Measurements from ENCODE around the gene PHF23. TPM values are rescaled to one million over a fixed set of nuclear protein-coding genes. Genes with fewer than 3 reads are reported as not detected.
"Not testable (repeated sequence)": the region's sequence is repeated elsewhere in the genome, so short reads cannot be mapped to it uniquely, and the experiment has no call there.

Gene PHF23
- total RNA-seq, 1 experiment from 2014 or later = 121 TPM

DNA sequence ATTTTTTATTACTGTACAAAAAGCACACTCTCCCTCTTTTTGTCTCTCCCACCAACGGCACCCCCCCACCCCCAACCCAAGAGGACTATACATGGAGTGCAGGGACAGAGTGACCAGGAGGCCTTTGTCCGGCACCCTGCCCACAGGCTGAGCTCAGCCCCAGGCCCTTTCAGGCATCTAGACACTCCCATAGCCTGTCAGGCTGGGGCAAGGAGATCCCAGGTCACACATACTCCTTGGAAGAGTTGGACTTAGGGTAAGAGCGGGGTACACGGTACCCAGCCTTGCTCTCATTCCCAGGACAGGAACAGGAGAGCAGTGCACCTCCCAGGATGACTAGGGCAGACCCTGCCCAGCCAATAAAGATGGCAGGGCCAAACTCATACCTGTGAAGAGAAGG, 20.9 kb upstream of the PHF23 start:
- in situ Hi-C loops (cut with HindIII; ENCODE audit: low sequenced_read_pairs) = no loop called here
- no peak for DNase-seq (ENCODE audit: low spot score)

DNA sequence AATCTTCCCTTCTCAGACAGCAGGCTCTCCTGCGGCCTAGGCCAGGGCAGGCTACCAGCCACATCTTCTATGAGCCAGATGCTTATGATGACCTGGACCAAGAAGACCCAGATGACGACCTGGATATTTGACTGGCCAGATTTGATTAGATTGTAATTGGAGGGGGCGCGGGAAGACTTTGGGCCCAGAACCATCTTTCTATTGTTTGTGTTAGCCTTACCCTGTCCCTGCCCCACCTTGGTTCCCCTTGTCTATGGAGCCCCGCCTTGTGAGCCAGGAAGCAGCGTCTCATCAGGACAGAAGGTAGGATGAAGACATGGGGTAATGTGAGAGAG, 20.3 kb upstream of the PHF23 start:
- no peak for DNase-seq (ENCODE audit: low spot score)
- in situ Hi-C loops (cut with HindIII; ENCODE audit: low sequenced_read_pairs) = no loop called here

DNA sequence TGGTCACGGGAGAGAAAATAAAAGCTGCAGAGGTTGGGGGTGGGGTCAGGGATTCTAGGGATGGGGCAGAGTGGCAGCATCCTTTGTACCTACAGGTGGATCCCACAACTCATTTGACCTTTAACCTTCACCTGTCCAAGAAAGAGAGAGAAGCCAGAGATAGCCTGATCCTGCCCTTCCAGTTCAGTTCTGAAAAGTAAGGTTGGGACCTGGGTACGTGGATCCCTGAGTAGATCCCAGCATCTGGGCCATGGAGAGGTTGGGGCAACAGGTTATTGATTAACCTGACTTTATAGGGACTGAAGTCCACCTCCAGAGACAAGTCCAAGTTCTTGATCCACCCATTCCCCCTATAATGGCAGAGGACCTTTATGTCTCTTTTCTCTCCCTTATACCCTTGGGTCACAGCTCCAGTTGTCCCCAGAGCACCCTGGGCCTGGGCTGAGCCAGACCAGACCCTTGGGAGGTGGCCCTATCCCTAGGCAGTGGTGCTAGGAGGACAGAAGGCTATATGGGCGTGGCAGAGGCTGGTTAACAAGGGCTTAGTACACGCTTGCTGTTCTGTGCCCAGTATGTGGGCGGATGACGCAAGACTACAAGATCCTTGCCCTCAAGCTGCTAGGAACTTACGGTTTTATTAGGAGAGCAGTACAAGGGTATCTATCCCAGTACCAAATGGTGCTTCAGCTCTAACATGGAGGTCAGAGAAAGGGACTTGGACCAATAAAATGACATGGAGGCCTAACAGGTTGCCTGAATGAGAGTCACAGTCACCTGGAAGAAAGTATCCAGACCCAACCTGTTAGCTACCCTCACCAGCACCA, 19.7 kb upstream of the PHF23 start:
- no peak for DNase-seq (ENCODE audit: low spot score)
- in situ Hi-C loops (cut with HindIII; ENCODE audit: low sequenced_read_pairs) = no loop called here

- DNase-seq (ENCODE audit: low spot score) = no peak
- in situ Hi-C loops (cut with HindIII; ENCODE audit: low sequenced_read_pairs) = no loop called here
Observed at GRCh38 chr17:7256766-7257456, 17.7 kb upstream of the PHF23 start.

DNA sequence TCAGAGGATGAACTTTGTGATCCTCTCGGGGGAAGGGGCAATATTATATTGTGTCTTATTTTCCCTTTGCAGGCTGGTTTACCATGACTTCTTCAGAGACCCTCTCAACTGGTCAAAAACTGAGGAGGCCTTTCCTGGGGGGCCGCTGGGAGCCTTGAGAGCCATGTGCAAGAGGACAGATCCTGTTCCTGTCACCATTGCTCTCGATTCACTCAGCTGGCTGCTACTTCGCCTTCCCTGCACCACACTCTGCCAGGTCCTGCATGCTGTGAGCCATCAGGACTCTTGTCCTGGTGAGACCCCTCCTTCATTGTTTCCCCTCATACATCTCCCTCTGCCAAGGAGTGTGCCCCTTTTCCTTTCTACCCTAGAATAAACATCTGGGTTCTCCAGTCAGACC, 15.3 kb upstream of the PHF23 start:
- DNase-seq (ENCODE audit: low spot score) = no peak
- in situ Hi-C loops (cut with HindIII; ENCODE audit: low sequenced_read_pairs) = no loop called here

GRCh38 chr17:7253082-7253481, 13.8 kb upstream of the PHF23 start:
- DNase-seq (ENCODE audit: low spot score) = no peak
- in situ Hi-C loops (cut with HindIII; ENCODE audit: low sequenced_read_pairs) = no loop called here

DNA sequence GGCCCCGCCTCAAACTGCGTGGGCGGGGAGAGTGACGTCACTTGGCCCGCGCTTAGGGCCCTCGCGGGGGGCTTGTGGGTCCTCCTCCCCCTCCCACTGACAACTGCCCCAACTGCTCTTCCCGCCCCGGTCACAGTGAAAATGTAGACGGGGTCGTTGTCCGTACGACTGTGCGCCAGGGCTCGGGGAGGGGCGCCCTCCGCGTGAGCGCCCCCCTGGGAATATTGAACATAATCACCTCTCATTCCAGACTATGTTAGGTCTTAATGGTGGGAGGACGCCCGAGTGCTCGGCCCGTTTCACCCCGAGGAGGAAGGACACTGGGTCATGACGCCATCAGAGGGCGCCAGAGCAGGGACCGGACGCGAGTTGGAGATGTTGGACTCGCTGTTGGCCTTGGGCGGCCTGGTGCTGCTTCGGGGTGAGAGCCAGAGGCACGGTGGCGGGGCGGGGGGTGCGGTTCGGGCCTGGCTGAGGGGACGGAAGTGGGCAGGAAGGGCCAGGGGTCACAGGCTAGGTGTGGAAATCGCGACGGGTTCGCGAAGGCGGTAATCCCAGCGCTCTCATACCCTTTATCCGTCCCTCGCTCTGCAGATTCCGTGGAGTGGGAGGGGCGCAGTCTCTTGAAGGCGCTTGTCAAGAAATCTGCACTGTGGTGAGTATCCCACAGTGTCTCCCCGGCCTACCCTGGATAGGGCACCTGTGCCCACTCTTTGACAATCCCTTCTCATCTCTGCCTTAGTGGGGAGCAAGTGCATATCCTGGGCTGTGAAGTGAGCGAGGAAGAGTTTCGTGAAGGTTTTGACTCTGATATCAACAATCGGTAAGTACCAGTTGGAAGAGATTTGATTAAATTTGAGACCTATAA, 13.2 kb upstream of the PHF23 start, which contains the start of gene ELP5:
Gene ELP5, plus strand, starts transcription at position 40 of the 868 bp plus-strand sequence. Its CDS starts 336 bp downstream, at position 376.
- peak; percentile 93 for DNase-seq (ENCODE audit: low spot score)
- in situ Hi-C loops (cut with HindIII; ENCODE audit: low sequenced_read_pairs) = no loop called here

DNA sequence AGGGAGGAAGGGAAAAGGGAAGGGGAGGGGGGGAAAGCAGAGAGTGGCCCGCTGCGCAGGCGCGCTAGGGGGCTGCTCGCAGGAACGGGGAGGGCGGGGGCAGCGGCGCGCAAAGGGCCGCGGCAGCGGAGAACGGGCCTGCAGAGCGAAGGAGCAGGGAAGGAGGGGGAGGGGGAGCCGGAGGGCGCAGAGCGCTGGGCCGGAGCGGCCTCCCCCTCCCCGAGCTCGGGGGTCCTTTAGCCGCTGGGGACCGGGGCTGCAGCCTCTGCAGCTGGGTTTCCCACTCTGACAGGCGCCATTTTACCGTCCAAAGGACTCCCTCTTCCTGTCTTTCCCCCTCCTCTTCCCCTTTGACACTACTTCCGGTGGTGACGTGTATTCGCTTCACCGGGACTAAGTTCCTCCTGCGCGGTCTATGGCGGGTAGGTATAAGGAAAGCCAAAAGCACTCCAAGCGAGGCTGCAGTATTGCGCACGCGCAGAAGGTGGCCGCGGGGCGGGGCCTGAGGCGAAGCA, 12.5 kb upstream of the PHF23 start, which contains the start of gene CTDNEP1:
Gene CTDNEP1, minus strand, starts transcription at position 74 of the 515 bp plus-strand sequence. CDS start 438 bp downstream, outside the sequence.
- peak; percentile 100 for DNase-seq (ENCODE audit: low spot score)
- in situ Hi-C loops (cut with HindIII; ENCODE audit: low sequenced_read_pairs) = no loop called here

GRCh38 chr17:7250695-7251627, 11.7 kb upstream of the PHF23 start:
- no peak for DNase-seq (ENCODE audit: low spot score)
- in situ Hi-C loops (cut with HindIII; ENCODE audit: low sequenced_read_pairs) = no loop called here

DNA sequence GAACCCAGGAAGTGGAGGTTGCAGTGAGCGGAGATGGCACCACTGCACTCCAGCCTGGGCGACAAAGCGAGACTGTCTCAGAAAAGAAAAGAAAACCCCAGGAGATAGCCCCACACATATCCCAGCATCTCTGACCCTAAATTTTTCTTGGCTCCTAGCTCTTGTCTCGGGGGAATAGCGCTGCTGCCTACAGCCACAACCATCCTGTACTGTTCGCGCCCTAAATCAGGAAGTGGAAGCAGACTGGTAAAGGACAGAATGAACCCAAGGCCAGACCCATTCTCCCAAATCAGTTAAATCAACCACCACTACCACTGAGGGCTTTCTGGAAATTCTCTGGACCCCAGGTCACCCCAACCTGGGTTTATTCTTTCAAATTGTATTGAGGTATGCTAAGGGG, 10.6 kb upstream of the PHF23 start:
- no peak for DNase-seq (ENCODE audit: low spot score)
- in situ Hi-C loops (cut with HindIII; ENCODE audit: low sequenced_read_pairs) = no loop called here

DNA sequence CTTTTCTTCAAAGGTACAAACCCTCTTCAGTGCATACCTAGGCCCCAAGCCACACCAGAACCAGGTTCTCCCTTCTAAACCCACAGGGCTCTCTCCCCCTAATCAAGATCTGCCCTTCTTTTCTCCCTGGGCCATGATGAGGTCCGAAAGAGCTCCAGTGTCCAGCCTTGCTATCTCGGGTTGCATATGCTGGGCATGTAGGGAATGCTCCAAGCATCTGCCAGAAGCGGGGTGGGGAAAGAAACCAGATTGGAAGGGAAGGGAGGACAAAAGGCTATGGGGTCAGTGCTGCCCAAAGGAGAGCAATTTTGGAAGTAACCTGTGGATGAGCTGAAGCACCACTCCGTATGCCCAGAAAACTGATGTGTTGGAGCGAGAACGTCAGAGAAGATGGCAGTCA, 10.0 kb upstream of the PHF23 start:
- in situ Hi-C loops (cut with HindIII; ENCODE audit: low sequenced_read_pairs) = no loop called here
- DNase-seq (ENCODE audit: low spot score) = no peak

- DNase-seq (ENCODE audit: low spot score) = no peak
- in situ Hi-C loops (cut with HindIII; ENCODE audit: low sequenced_read_pairs) = no loop called here
Observed at GRCh38 chr17:7248796-7249195, 9.5 kb upstream of the PHF23 start.

DNA sequence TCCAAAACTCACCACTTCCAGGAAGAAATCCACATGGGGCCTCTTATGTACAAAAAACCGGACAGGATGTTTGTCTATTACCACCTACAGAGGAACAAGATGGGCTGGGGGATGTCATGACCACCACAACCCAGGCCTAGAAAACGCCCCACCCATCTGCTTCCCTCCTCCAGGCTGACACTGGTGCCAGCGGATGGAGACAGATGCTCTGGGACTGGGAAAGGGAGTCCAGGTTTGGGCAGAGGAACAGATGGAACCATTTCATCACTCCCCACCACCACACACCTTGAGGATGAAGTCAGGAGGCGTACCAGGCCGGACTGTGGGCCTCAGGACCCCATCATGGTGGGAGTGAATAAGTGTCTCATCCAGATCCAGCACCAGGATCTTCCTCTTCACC, 7.5 kb upstream of the PHF23 start:
- in situ Hi-C loops (cut with HindIII; ENCODE audit: low sequenced_read_pairs) = no loop called here
- no peak for DNase-seq (ENCODE audit: low spot score)

- DNase-seq (ENCODE audit: low spot score); in situ Hi-C loops (cut with HindIII; ENCODE audit: low sequenced_read_pairs): not testable (repeated sequence)
Observed at GRCh38 chr17:7243838-7244237, 4.6 kb upstream of the PHF23 start.

DNA sequence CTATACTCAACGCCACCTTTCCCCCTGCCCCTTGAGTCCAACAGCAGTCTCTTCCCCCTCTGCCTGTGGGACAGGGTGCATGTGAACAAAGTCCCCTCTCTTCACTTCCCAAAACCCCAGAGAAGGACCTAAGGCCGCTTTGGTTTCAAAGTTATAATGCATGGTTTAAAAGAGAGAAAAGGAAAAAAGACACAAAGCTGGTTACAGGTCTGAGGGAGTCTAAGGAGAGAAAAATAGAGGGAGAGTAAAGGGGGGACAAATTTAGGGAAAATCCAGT, 4.1 kb upstream of the PHF23 start:
- in situ Hi-C loops (cut with HindIII; ENCODE audit: low sequenced_read_pairs) = no loop called here
- no peak for DNase-seq (ENCODE audit: low spot score)

- in situ Hi-C loops (cut with HindIII; ENCODE audit: low sequenced_read_pairs) = no loop called here
- peak; percentile 93 for DNase-seq (ENCODE audit: low spot score)
Observed at GRCh38 chr17:7242717-7243452, 3.6 kb upstream of the PHF23 start.

DNA sequence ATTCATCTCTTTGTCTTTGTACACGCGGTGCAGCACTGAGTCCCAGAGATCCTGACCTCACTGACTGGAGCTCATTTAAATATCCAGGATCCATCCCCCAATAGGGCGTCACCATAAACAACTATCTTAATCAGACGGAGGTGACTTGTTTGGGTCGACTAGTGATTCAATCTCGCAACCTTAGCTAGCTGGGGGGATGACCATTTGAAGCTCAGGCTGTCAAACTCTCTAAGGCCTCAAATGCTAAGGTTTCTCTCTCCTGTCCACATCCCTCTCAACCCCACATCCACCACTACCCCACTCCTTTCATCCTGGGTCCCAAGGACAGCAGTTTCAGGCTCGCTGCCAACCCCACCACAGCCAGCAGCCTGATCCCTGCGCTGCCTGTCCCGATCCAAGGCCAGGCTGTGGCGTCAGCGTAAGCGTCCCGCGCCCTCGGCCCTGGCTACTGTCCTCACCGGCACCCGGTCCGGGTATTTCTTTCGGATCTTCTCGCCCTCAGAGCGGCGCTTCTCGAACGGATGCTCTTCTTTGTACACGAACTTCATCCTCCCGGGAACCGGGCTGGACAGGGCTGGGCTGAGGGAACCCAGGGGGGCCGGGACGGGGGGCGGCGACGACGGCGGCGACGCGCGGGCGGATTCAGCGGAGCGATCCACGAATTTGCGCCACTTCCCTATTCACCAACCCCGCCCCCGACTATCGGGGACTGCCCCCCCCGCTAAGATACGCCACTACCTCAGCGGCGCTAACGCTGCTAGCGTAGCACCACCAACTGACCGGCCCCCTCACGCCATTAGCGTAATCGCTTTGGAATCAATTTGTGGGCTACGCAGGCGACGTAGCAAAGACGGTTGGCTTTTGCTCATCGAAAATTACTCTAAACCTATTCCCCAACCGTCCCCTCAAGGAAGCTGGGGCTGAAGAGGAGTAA, 2.8 kb upstream of the PHF23 start, which contains the start of gene GABARAP:
Gene GABARAP, minus strand, starts transcription at position 667 of the 934 bp plus-strand sequence. Its CDS starts 119 bp downstream, at position 548.
- in situ Hi-C loops (cut with HindIII; ENCODE audit: low sequenced_read_pairs) = no loop called here
- DNase-seq (ENCODE audit: low spot score) = peak; percentile 97
